Osteocyte (in vitro differentiated cells): ENCODE results near the gene HSD17B12. TPM values are rescaled to one million over a fixed set of nuclear protein-coding genes. Genes with fewer than 3 reads are reported as not detected.
A peak's percentile ranks its signal among the peaks of the same experiment; 100 is the strongest.

Source experiments
- DNase-seq: peaks from one replicate; pipeline ENCODE4 v3.0.0; 2021; ENCODE audit warnings: mixed read lengths; ENCODE audit not compliant: unreplicated experiment; ENCODE audit errors: extremely low spot score
- H3K27ac Mint-ChIP-seq: one replicate; pipeline ENCODE4 v1.8.0; 2021; ENCODE audit warnings: mild to moderate bottlenecking, mixed read lengths; ENCODE audit not compliant: unreplicated experiment
- H3K27me3 Mint-ChIP-seq: one replicate; pipeline ENCODE4 v1.8.0; 2021; ENCODE audit warnings: mixed read lengths; ENCODE audit not compliant: unreplicated experiment
- H3K36me3 Mint-ChIP-seq: one replicate; pipeline ENCODE4 v1.8.0; 2021; ENCODE audit warnings: mixed read lengths; ENCODE audit not compliant: unreplicated experiment
- H3K4me1 Mint-ChIP-seq: one replicate; pipeline ENCODE4 v1.8.0; 2021; ENCODE audit warnings: mixed read lengths; ENCODE audit not compliant: unreplicated experiment
- H3K4me3 Mint-ChIP-seq: one replicate; pipeline ENCODE4 v1.8.0; 2021; ENCODE audit warnings: mild to moderate bottlenecking, moderate library complexity, mixed read lengths; ENCODE audit not compliant: unreplicated experiment
- H3K9me3 Mint-ChIP-seq: one replicate; pipeline ENCODE4 v1.8.0; 2021; ENCODE audit warnings: mixed read lengths; ENCODE audit not compliant: unreplicated experiment
- total RNA-seq: library from RNA; stranded (reverse); gene quantifications from 2 replicates; pipeline ENCODE4 v1.2.1, GENCODE V29; 2021
- TF ChIP-seq, protein P1 (sequence below): fragments of 200-600 bp; sonication (generic); IDR thresholded peaks from 2 replicates; pipeline ENCODE4 v1.5.0; 2021; ENCODE audit warnings: antibody characterized with exemption, mild to moderate bottlenecking, moderate library complexity

Gene HSD17B12
- total RNA-seq, 1 donor from 2014 or later = 81.6 TPM

DNA sequence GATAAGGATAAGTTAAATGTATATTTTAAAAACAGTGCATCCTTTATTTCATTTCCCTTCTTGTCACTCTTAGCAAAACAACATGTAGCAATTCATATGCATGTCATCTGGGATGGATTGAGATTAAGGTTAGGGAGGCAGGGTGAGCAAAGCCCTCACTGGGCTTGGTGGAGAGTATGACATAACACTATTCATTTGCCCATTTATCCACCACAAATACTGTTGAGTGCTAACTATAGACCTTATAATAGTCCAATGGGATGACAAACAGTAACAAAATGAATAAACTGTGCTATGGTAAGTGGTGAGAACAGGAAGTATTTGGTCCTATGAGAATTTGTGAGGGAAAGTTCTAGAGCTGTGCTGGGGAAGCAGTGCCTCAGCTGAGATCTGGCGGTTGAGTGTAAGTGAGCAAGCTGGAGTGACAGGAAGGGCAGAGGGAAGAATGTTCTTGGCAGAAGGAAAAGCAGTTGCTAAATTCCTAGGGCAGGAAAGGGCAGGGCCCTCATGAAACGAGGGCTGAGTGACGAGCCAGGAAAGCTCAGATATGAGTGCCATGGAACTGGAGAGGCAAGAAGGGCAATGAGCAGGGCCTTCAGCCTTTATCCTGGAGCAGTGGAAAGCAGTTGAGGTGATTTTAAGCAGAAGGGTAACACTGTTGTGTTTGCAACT is 6.7 kb downstream of the HSD17B12 start:
- DNase-seq = no peak
- Mint-ChIP-seq H3K27me3 (no peaks in the 10 kb centered on the region), H3K4me3 (no peak overlapping the region), H3K9me3 (no peaks in the 10 kb centered on the region), H3K4me1 (peaks cover 34% of the 10 kb centered on the region), H3K36me3 (peaks cover 15% of the 10 kb centered on the region), H3K27ac (peak overlapping the region; percentile 57)
- TF ChIP-seq, protein P1, sequence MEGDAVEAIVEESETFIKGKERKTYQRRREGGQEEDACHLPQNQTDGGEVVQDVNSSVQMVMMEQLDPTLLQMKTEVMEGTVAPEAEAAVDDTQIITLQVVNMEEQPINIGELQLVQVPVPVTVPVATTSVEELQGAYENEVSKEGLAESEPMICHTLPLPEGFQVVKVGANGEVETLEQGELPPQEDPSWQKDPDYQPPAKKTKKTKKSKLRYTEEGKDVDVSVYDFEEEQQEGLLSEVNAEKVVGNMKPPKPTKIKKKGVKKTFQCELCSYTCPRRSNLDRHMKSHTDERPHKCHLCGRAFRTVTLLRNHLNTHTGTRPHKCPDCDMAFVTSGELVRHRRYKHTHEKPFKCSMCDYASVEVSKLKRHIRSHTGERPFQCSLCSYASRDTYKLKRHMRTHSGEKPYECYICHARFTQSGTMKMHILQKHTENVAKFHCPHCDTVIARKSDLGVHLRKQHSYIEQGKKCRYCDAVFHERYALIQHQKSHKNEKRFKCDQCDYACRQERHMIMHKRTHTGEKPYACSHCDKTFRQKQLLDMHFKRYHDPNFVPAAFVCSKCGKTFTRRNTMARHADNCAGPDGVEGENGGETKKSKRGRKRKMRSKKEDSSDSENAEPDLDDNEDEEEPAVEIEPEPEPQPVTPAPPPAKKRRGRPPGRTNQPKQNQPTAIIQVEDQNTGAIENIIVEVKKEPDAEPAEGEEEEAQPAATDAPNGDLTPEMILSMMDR = no peak

DNA sequence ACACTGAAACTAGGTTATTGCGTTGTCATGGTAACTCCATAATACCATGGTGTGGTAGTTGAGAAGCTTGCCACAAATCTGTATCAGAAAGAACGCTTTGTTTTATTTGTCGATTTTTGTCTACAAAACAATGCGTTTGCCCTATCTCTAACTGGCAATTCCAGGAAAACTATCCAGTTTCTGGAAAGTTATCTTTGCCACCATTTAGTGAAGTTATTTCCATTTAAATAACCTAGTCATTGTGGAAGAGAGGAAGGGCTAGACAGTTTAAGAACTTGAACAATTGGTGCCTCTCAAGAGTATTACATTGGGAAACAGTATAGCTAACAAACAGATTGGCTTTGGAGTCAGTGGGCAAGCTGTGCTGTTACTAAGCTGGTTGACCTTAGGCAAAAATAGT is 7.9 kb downstream of the HSD17B12 start:
- no peak for DNase-seq
- Mint-ChIP-seq H3K9me3 (no peaks in the 10 kb centered on the region), H3K36me3 (peaks cover 8% of the 10 kb centered on the region), H3K27ac (no peak overlapping the region), H3K27me3 (no peaks in the 10 kb centered on the region), H3K4me3 (no peak overlapping the region), H3K4me1 (peaks cover 24% of the 10 kb centered on the region)
- TF ChIP-seq, protein P1 = no peak

DNA sequence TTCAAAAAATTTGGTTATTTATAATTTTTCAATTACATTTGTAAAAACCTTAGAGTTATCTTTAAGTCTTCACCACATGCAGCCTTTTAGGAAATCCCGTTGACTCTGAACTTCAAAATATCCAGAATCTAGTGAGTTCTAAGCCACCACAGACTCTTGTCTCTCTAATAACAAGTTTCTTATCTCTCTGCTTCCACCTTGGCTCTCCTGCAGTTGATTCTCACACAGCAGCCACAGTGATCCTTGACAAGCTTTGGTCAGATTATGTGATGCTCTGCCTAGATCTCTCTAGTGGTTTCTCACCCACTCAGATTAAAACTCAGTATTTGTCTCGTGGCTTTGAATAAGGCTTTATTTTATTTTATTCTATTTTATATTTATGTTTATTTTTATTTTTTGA is 8.6 kb downstream of the HSD17B12 start:
- Mint-ChIP-seq H3K27me3 (no peaks in the 10 kb centered on the region), H3K27ac (no peak overlapping the region), H3K36me3 (peaks cover 4% of the 10 kb centered on the region), H3K9me3 (no peaks in the 10 kb centered on the region), H3K4me1 (peaks cover 21% of the 10 kb centered on the region), H3K4me3 (no peak overlapping the region)
- no peak for DNase-seq
- TF ChIP-seq, protein P1 = no peak

DNA sequence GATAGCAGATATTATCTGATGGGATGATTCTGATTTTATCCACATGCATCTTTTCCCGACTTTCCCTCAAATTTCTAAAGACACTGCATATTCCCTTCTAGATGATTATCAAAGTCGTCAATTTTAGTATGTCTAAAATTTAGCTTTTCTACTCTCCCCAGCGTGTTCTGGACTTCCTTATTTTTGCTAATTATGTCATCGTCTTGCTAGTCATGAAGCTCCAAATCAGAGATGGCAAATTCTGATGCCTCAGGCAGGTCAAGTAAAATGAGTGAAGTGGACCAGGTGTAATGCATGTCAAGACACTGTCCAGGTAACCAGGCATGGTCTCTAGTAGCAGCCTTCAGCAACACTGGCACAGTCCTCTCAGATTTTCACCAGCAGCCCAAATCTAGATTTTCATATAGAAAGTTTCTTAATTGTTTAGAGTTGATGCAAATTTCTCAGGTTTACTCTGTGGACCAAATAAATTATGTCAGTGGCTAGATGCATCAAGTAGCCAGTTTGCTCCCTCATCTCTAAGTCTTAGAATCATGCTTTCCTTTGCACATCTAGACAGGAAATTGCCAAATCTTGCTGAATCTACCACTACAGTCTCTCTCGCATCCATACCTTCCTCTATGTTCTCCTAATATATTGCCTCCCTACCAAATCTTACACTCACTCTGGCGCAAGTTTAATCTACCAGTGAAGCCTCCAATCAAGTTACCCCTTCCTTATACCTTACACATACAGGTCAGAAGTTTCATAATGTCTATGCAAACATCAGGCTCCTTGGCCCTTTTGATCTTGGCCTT is 10.6 kb downstream of the HSD17B12 start:
- no peaks in the 10 kb centered on the region for H3K27me3 Mint-ChIP-seq
- H3K9me3 Mint-ChIP-seq = no peaks in the 10 kb centered on the region
- H3K4me3 Mint-ChIP-seq = no peak overlapping the region
- H3K4me1 Mint-ChIP-seq = peaks cover 8% of the 10 kb centered on the region
- DNase-seq = no peak
- TF ChIP-seq, protein P1 = no peak
- no peaks in the 10 kb centered on the region for H3K36me3 Mint-ChIP-seq
- H3K27ac Mint-ChIP-seq = no peak overlapping the region

DNA sequence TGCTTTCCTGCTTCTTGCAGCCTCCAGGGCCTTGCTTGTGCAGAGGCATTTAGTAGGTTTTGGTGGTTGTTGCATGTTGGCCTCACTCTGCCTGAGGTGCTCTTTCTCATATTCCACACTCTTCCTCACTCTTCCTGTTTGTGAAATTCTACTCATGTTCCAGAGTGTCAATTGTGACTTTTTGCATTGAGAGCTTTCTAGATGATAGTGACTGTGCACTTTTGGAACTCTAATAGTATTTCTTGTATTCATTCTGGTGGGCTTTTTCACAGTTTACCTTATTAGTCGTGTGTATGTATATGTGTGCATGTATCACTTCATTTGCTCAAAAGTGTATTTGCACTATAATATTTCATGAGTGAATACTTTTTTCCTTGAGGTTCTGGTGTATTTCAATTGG is 11.3 kb downstream of the HSD17B12 start:
- Mint-ChIP-seq H3K4me1 (peaks cover 7% of the 10 kb centered on the region), H3K36me3 (no peaks in the 10 kb centered on the region), H3K4me3 (no peak overlapping the region), H3K27me3 (no peaks in the 10 kb centered on the region), H3K27ac (no peak overlapping the region), H3K9me3 (no peaks in the 10 kb centered on the region)
- TF ChIP-seq, protein P1 = no peak
- no peak for DNase-seq
